Testis (tissue), 3 donors: ENCODE data around the gene ESR2. TPM values are rescaled to one million over a fixed set of nuclear protein-coding genes. Genes with fewer than 3 reads are reported as not detected.

Source experiments
- DNase-seq: peaks from one replicate; pipeline ENCODE4 v3.0.0-alpha.2; 2019
- H3K27ac ChIP-seq, 2 donors: fragments of 200-600 bp; sonication (generic); one replicate each; pipeline ENCODE4 v1.5.1; 2019
- H3K27me3 ChIP-seq: fragments of 200-600 bp; sonication (generic); one replicate; pipeline ENCODE4 v1.5.1; 2019
- H3K36me3 ChIP-seq: fragments of 200-600 bp; sonication (generic); one replicate; pipeline ENCODE4 v1.5.1; 2017; ENCODE audit warnings: low read depth; ENCODE audit errors: missing control alignments
- H3K4me1 ChIP-seq: fragments of 200-600 bp; sonication (generic); one replicate; pipeline ENCODE4 v1.5.1; 2019
- H3K4me3 ChIP-seq, 2 donors: fragments of 200-600 bp; sonication (generic); one replicate each; pipeline ENCODE4 v1.5.1; 2017 to 2019
- H3K9me3 ChIP-seq: fragments of 200-600 bp; sonication (generic); one replicate; pipeline ENCODE4 v1.5.1; 2017
- POLR2A ChIP-seq: fragments of 450-650 bp; IDR thresholded peaks from one replicate; pipeline ENCODE4 v1.6.1; 2017; ENCODE audit warnings: antibody characterized with exemption, mild to moderate bottlenecking, moderate library complexity
- WGBS, 2 donors: methylation state at CpG; one replicate each; pipeline ENCODE4 v1.1.5; 2018; 5-methylcytosine and 5-hydroxymethylcytosine counted together
- intact Hi-C: fragments of 100-400 bp; cut with DNase I; formaldehyde crosslinking; loops from one replicate; pipeline ENCODE4 v1.15.1; 2023; ENCODE audit warnings: low total_unique reads
- polyA plus RNA-seq: library from polyadenylated mRNA; stranded (reverse); fragments of 350-450 nt; fragmentation: Illumina TruSeq; extraction: RNeasy Lipid Tissue Mini Kit (QIAGEN cat#74804); gene quantifications from one replicate; pipeline ENCODE4 v1.2.3, GENCODE V29; 2014; ENCODE audit warnings: low read depth, low replicate concordance; ENCODE audit not compliant: insufficient read depth
- total RNA-seq, 2 donors: library from RNA; depleted of rRNA; stranded (reverse); fragments of >200 nt; gene quantifications; one replicate each; pipeline ENCODE4 v1.2.3, GENCODE V29; 2016
- TF ChIP-seq, protein P1 (sequence below), 3 experiments: fragments of 450-650 bp in 2 of 3; fragments of 200-600 bp in 1 of 3; sonication (generic) in 1 of 3; IDR thresholded peaks; one replicate each; pipeline ENCODE4 v1.5.1; 2016 to 2019; ENCODE audit warnings: antibody characterized with exemption in 3 of 3, mild to moderate bottlenecking in 2 of 3, moderate library complexity in 1 of 3

ESR2 gene
- total and polyA plus RNA-seq, 3 donors from 2014 or later, result 17.2 to 33.3 (median 19.8) TPM

DNA sequence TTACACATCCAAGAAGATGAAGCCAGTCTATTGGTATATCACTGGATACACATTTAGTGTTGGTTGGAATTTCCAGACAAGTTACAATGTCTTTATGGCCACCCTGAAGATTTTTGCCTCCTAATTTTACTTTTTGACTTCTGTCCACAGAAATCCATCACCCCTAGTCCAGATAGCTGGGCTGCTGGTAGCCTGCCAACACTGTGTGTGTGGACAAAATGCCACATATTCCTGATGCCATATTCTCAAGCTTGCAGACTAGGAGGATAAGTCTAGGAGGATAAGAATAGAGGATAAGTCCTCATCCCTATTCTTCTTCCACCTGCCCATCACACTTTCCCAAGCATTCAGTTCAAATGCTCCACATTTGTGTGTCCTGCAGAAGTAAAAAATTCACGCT, 4.6 kb downstream of the ESR2 start:
- Histone ChIP-seq H3K4me1 (peaks cover 10% of the 10 kb centered on the region), H3K36me3 (no peaks in the 10 kb centered on the region), H3K27me3 (no peaks in the 10 kb centered on the region), H3K27ac (no peak overlapping the region), H3K4me3 (no peak overlapping the region), H3K9me3 (no peaks in the 10 kb centered on the region)
- WGBS, 2 donors, result 82 to 94% methylated on average over 1 of the region's 1 CpG
- DNase-seq, result no peak
- intact Hi-C loops, result no loop called here
- no peak for TF ChIP-seq POLR2A
- TF ChIP-seq, protein P1, sequence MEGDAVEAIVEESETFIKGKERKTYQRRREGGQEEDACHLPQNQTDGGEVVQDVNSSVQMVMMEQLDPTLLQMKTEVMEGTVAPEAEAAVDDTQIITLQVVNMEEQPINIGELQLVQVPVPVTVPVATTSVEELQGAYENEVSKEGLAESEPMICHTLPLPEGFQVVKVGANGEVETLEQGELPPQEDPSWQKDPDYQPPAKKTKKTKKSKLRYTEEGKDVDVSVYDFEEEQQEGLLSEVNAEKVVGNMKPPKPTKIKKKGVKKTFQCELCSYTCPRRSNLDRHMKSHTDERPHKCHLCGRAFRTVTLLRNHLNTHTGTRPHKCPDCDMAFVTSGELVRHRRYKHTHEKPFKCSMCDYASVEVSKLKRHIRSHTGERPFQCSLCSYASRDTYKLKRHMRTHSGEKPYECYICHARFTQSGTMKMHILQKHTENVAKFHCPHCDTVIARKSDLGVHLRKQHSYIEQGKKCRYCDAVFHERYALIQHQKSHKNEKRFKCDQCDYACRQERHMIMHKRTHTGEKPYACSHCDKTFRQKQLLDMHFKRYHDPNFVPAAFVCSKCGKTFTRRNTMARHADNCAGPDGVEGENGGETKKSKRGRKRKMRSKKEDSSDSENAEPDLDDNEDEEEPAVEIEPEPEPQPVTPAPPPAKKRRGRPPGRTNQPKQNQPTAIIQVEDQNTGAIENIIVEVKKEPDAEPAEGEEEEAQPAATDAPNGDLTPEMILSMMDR (IDR thresholded peaks at IDR 0.05), result no peak

DNA sequence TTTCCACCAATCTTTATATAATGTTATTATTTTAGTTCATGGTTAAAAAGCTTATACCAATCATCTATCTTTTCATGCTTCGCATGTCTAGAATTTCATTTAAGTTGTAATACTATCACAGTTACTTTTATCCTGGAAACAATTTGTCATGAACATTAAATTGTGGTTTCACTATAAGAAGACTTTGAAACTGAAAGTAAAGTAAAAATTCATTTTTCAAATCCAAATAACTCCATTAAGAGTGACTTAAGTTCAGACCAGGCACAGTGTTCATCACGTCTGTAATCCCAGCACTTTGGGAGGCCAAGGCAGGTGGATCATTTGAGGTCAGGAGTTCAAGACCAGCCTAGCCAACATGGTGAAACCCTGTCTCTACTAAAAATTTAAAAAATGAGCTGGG, 12.4 kb downstream of the ESR2 start:
- Histone ChIP-seq H3K27me3 (no peaks in the 10 kb centered on the region), H3K4me3 (no peak overlapping the region), H3K4me1 (no peaks in the 10 kb centered on the region), H3K27ac (no peak overlapping the region), H3K9me3 (no peaks in the 10 kb centered on the region), H3K36me3 (no peaks in the 10 kb centered on the region)
- 71 to 74% methylated on average over 2 of the region's 2 CpGs for WGBS, 2 donors
- TF ChIP-seq POLR2A, result no peak
- TF ChIP-seq, protein P1 (IDR thresholded peaks at IDR 0.05), result no peak
- intact Hi-C loops, result no loop called here
- DNase-seq, result no peak

DNA sequence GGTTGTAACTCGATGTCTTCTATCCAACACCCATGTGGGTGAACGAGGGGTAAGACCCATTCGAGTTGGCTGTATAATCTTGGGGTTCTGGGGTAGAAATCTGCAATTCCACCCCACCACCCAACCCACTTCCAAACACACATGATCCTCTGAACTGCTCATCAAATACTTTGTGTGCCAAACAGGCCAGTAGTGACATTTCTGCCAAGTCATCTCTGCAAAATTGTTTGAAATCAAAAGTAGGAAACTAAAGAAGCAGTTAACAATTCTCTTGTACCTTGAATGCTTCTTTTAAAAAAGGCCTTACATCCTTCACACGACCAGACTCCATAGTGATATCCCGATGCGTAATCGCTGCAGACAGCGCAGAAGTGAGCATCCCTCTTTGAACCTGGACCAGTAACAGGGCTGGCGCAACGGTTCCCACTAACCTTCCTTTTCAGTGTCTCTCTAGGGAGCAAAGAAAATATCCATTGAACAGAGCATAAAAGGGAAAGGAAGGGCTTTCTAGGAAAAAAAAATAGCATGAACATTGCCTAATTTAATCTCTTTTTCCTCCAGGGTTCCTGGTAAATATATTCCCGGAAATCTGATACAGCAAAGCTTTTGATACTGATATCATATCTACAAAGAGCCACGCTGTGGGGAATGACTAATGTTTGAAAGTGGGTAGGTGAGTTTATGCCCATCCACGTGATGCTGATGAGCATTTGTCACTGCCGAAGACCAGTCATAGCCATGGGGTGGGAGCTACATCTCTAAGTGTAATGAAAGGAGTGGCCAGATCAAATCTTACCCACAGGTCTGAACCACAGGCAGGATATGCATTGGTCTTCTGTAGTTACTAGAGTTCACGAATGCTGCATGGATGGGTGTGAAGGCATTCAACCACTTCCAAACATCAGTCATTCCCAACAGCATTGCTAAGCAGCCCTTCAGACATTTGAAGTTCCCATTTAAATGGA, 14.2 kb downstream of the ESR2 start:
- intact Hi-C loops, result no loop called here
- H3K9me3 ChIP-seq, result no peaks in the 10 kb centered on the region
- 88% methylated on average over 15 of the region's 15 CpGs for WGBS, 2 donors
- H3K36me3 ChIP-seq, result no peaks in the 10 kb centered on the region
- no peaks in the 10 kb centered on the region for H3K27me3 ChIP-seq
- no peak overlapping the region for H3K27ac ChIP-seq
- no peaks in the 10 kb centered on the region for H3K4me1 ChIP-seq
- no peak for TF ChIP-seq POLR2A
- TF ChIP-seq, protein P1 (IDR thresholded peaks at IDR 0.05), result no peak
- no peak for DNase-seq
- no peak overlapping the region for H3K4me3 ChIP-seq

DNA sequence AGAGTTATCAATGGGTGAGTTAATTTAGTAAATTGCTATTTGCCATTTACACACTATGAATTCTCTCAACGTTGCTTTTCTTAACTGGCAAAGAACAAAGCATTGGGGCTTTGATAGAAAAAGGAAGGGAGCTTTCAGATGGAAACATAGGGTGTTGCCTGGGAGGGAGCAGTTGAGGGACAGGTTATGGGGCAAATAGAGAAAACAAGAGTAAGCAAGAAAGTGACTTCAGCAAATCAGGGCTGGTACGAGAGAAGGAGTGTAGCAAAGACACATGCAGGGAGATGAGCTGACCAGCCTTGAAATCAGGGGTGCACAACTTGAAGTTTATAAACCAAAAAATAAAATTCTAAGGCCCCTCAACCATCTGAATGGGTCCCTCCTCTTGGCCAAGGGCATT, 15.7 kb downstream of the ESR2 start:
- H3K36me3 ChIP-seq, result no peaks in the 10 kb centered on the region
- intact Hi-C loops, result no loop called here
- 75 to 78% methylated on average over 2 of the region's 2 CpGs for whole genome bisulfite sequencing, 2 donors
- no peak overlapping the region for H3K27ac ChIP-seq
- no peak for TF ChIP-seq POLR2A
- TF ChIP-seq, protein P1 (IDR thresholded peaks at IDR 0.05), result no peak
- no peaks in the 10 kb centered on the region for H3K27me3 ChIP-seq
- no peaks in the 10 kb centered on the region for H3K4me1 ChIP-seq
- no peak overlapping the region for H3K4me3 ChIP-seq
- no peaks in the 10 kb centered on the region for H3K9me3 ChIP-seq
- DNase-seq, result no peak

DNA sequence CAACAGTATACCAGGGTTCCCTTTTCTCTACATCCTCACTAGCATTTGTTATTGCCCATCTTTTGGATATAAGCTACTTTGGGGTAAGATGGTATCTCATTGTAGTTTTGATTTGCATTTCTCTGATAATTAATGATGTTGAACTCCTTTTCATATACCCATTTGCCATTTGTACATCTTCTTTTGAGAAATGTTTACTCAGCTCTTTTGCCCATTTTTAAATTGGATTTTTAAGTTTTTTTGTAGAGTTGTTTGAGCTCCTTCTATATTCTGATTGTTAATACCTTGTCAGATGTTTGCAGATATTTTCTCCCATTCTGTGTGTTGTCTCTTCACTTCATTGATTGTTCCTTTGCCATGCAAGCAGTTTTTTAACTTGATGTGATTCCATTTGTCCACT, 22.2 kb downstream of the ESR2 start:
- TF ChIP-seq, protein P1 (IDR thresholded peaks at IDR 0.05), result no peak
- TF ChIP-seq POLR2A, result no peak
- no peak for DNase-seq
- Histone ChIP-seq H3K9me3 (no peaks in the 10 kb centered on the region), H3K4me3 (no peak overlapping the region), H3K27ac (no peak overlapping the region), H3K36me3 (no peaks in the 10 kb centered on the region), H3K4me1 (no peaks in the 10 kb centered on the region), H3K27me3 (no peaks in the 10 kb centered on the region)
- intact Hi-C loops, result no loop called here
